Endothelial cell (in vitro differentiated cells): ENCODE results near the gene ADAMTS8. TPM values are rescaled to one million over a fixed set of nuclear protein-coding genes. Genes with fewer than 3 reads are reported as not detected.

ENCODE experiments used
- DNase-seq: peaks from one replicate; pipeline ENCODE4 v3.0.0; 2021; ENCODE audit warnings: low spot score
- H3K27ac Mint-ChIP-seq: one replicate; pipeline ENCODE4 v1.8.0; 2021; ENCODE audit warnings: mixed read lengths, inconsistent platforms; ENCODE audit not compliant: unreplicated experiment
- H3K27me3 Mint-ChIP-seq: one replicate; pipeline ENCODE4 v1.8.0; 2021; ENCODE audit warnings: mild to moderate bottlenecking, moderate library complexity, mixed read lengths, inconsistent platforms; ENCODE audit not compliant: unreplicated experiment
- H3K36me3 Mint-ChIP-seq: one replicate; pipeline ENCODE4 v1.8.0; 2021; ENCODE audit warnings: mild to moderate bottlenecking, low read depth, mixed read lengths, inconsistent platforms; ENCODE audit not compliant: unreplicated experiment
- H3K4me1 Mint-ChIP-seq: one replicate; pipeline ENCODE4 v1.8.0; 2021; ENCODE audit warnings: mild to moderate bottlenecking, mixed read lengths, inconsistent platforms; ENCODE audit not compliant: unreplicated experiment
- H3K4me3 Mint-ChIP-seq: one replicate; pipeline ENCODE4 v1.8.0; 2021; ENCODE audit warnings: mild to moderate bottlenecking, mixed read lengths, inconsistent platforms; ENCODE audit not compliant: unreplicated experiment
- H3K9me3 Mint-ChIP-seq: one replicate; pipeline ENCODE4 v1.8.0; 2021; ENCODE audit warnings: mixed read lengths, inconsistent platforms; ENCODE audit not compliant: unreplicated experiment
- CTCF ChIP-seq: fragments of 200-600 bp; sonication (generic); IDR thresholded peaks from one replicate; pipeline ENCODE4 v1.5.0; 2021; ENCODE audit warnings: antibody characterized with exemption; ENCODE audit not compliant: unreplicated experiment
- long read RNA-seq: library from polyadenylated mRNA; unstranded; transcript quantifications from one replicate; pipeline ENCODE4 v2.0.0, GENCODE V29; 2020; ENCODE audit not compliant: unreplicated experiment
- total RNA-seq: library from RNA; stranded (reverse); fragmentation: NEBNext Ultra II Directional; extraction: Animal tissue kit (Norgen Biotek cat#: 25700); gene quantifications from one replicate; pipeline ENCODE4 v1.2.1, GENCODE V29; 2021; ENCODE audit not compliant: unreplicated experiment

The ADAMTS8 gene
- 0.31 TPM for total RNA-seq
- long read RNA-seq: 0 reads

- H3K36me3 Mint-ChIP-seq: no peaks in the 10 kb centered on the region
- H3K9me3 Mint-ChIP-seq: no peaks in the 10 kb centered on the region
- peaks cover 13% of the 10 kb centered on the region for H3K4me1 Mint-ChIP-seq
- H3K4me3 Mint-ChIP-seq: peak within 1 kb of the TSS; percentile 88
- H3K27me3 Mint-ChIP-seq: peaks cover 21% of the 10 kb centered on the region
- H3K27ac Mint-ChIP-seq: no peak within 1 kb of the TSS
- no peak for TF ChIP-seq CTCF
- peak; percentile 22 for DNase-seq
These were observed at the start of gene ADAMTS8 for GRCh38 chr11:130428316-130429119. TSS of gene ADAMTS8 (minus strand) at chr11:130428609. CDS start at chr11:130428286, 323 bp downstream.

DNA sequence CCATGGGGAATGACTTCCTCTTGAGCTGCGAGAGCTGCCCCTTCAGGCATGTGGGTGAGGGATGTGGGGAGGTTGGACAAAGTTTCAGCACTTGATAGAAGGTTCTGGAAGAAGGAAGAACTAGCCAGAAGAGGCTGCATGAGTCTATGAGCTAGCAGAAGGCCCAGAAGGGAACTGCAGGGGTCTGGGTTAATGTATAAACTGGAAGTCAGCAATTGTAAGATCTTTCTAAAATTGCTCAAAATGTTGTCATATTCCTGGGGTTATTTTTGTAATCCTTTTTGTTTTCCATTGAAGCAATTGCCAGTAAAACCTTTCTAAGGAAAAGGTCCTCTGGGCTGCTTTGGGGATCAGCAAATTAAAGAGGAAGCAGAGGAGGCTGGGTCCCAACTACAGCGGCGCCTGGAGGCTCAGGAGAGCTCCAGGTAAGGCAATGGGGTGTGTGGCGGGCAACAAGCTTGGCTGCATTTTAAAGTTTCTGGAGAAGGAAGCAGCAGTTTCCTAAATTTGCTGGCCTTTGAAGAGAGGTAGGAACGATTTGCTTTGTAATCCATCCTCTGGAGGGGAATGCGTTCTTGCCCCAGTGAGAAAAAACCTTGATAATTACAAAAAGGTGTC, 49.3 kb upstream of the ADAMTS8 start:
- Mint-ChIP-seq H3K27me3 (peaks cover 5% of the 10 kb centered on the region), H3K27ac (no peak overlapping the region), H3K9me3 (no peaks in the 10 kb centered on the region), H3K4me1 (peaks cover 12% of the 10 kb centered on the region), H3K4me3 (no peak overlapping the region), H3K36me3 (peaks cover 4% of the 10 kb centered on the region)
- DNase-seq: no peak
- no peak for TF ChIP-seq CTCF

GRCh38 chr11:130476922-130477491, 48.6 kb upstream of the ADAMTS8 start:
- no peak for DNase-seq
- Mint-ChIP-seq H3K27me3 (peaks cover 5% of the 10 kb centered on the region), H3K27ac (no peak overlapping the region), H3K9me3 (no peaks in the 10 kb centered on the region), H3K4me3 (no peak overlapping the region), H3K36me3 (peaks cover 4% of the 10 kb centered on the region), H3K4me1 (peaks cover 12% of the 10 kb centered on the region)
- no peak for TF ChIP-seq CTCF

DNA sequence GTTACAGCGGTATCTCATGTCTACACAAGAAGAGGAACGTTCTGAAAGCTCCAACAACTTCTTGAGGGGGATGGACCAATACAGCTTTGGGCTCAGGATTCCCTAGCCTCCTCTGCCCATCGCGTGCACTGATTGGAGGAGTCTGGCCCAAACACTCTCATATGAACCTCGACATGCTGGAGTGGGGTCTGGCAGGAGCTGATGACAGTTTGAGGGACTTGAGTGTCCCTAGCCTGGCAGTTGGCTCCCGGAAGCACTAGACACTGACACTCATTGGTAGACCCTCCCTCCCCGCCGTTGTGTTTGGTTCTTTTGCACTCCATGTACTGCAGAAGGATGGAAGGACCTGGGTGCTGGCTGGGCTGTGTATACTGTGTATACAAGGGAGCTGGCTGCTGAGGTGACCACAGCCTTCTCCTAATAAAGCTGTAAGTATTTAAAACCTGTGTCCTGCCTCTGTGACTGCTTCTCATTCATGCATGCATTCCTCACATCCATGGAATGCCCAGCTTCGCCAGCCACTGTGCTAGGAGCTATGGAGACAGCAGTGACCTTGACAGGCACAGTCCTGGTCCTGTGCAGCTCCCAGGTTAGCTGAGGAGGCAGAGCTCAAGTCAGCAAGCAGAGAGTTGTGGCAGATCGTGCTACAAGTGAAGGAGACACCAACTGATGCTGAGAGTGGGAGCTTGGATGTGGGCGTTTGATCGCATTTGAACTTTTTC, 48.0 kb upstream of the ADAMTS8 start:
- Mint-ChIP-seq H3K27ac (peak overlapping the region; percentile 66), H3K36me3 (peaks cover 4% of the 10 kb centered on the region), H3K4me1 (peaks cover 12% of the 10 kb centered on the region), H3K9me3 (no peaks in the 10 kb centered on the region), H3K27me3 (peaks cover 9% of the 10 kb centered on the region), H3K4me3 (no peak overlapping the region)
- no peak for DNase-seq
- no peak for TF ChIP-seq CTCF
